NT2/D1 (cell line): Measurements from ENCODE around the gene TRIM22.

Experiments
- SUZ12 ChIP-seq: IDR thresholded peaks from 2 replicates; pipeline ENCODE4 v1.6.1; 2011; ENCODE audit not compliant: insufficient read length, insufficient read depth; ENCODE audit errors: extremely low read depth
- YY1 ChIP-seq: IDR thresholded peaks from 2 replicates; pipeline ENCODE4 v1.6.1; 2011; ENCODE audit not compliant: insufficient read length, insufficient read depth

DNA sequence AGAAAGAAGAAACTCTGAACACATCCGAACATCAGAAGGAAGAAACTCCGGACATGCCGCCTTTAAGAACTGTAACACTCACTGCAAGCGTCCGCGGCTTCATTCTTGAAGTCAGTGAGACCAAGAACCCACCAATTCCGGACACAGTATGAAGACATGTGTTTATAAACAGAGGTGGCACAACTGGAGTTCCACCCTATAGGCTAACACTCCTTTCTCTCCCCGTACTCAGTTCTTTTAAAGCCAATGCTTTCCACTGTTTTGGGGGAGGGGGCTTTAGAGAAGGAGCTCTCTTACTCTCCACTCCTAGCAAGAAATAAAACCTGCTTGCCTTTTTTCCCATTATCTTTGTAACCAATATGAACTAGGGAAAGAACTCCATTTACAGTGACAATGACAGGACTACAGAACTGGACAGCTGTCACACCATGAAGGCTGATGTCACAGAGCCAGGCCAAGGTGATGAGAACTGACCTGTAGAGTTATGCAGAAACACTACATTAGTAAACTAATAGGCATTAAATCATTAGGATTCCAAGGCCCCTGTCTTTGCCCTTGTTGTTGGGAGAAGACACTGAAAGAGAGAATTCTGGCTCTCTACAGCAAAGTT is 5.4 kb upstream of the TRIM22 start:
- TF ChIP-seq SUZ12 (no peak), YY1 (no peak)
